Right atrium auricular region (tissue), 2 donors: ENCODE results near the gene ZNF521. TPM values are rescaled to one million over a fixed set of nuclear protein-coding genes. Genes with fewer than 3 reads are reported as not detected.

Experiments used
- DNase-seq: peaks from one replicate; pipeline ENCODE4 v3.0.0-alpha.2; 2019; ENCODE audit warnings: low spot score
- H3K27ac ChIP-seq, 2 donors: fragments of 200-600 bp; sonication (generic); 1 replicate in 1 of 2; 2 replicates in 1 of 2; pipeline ENCODE4 v1.5.1; 2016 to 2019
- H3K27me3 ChIP-seq, 2 donors: fragments of 200-600 bp; sonication (generic); one replicate each; pipeline versions ENCODE4 v1.5.1 to v1.6.0; 2017 to 2019
- H3K36me3 ChIP-seq: fragments of 200-600 bp; sonication (generic); one replicate; pipeline ENCODE4 v1.5.1; 2016
- H3K4me1 ChIP-seq, 2 donors: fragments of 200-600 bp; sonication (generic); one replicate each; pipeline versions ENCODE4 v1.5.1 to v1.6.0; 2017 to 2019
- H3K4me3 ChIP-seq, 2 donors: fragments of 200-600 bp; sonication (generic); 1 replicate in 1 of 2; 2 replicates in 1 of 2; pipeline ENCODE4 v1.5.1; 2017 to 2019; ENCODE audit warnings: mild to moderate bottlenecking in 1 of 2, moderate library complexity in 1 of 2
- H3K9me3 ChIP-seq, 2 donors: fragments of 200-600 bp; sonication (generic); one replicate each; pipeline ENCODE4 v1.5.1; 2019
- CTCF ChIP-seq, 2 donors: fragments of 200-600 bp; sonication (generic); IDR thresholded peaks; one replicate each; pipeline ENCODE4 v1.5.1; 2019; ENCODE audit warnings: antibody characterized with exemption in 2 of 2
- total RNA-seq, 2 donors: library from RNA; depleted of rRNA; stranded (reverse); fragments of >200 nt; gene quantifications; one replicate each; pipeline ENCODE4 v1.1.0, GENCODE V29; 2016

Gene ZNF521
- total RNA-seq, 2 donors from 2014 or later = 36.1 to 37.5 TPM

- H3K36me3 ChIP-seq = no peaks in the 10 kb centered on the region
- H3K27ac ChIP-seq = no peak overlapping the region
- no peak overlapping the region for H3K4me3 ChIP-seq
- no peak for DNase-seq
- H3K4me1 ChIP-seq = peaks cover 0 to 17% of the 10 kb centered on the region in 2 donors
- no peaks in the 10 kb centered on the region for H3K27me3 ChIP-seq
- no peak for TF ChIP-seq CTCF (IDR thresholded peaks at IDR 0.05)
- no peaks in the 10 kb centered on the region for H3K9me3 ChIP-seq
Observed at GRCh38 chr18:25308381-25308780, 43.6 kb downstream of the ZNF521 start.

- Histone ChIP-seq H3K27me3 (no peaks in the 10 kb centered on the region), H3K4me1 (peaks cover 0 to 17% of the 10 kb centered on the region in 2 donors), H3K36me3 (no peaks in the 10 kb centered on the region), H3K27ac (no peak overlapping the region), H3K4me3 (no peak overlapping the region), H3K9me3 (no peaks in the 10 kb centered on the region)
- DNase-seq = no peak
- no peak for TF ChIP-seq CTCF (IDR thresholded peaks at IDR 0.05)
Observed at GRCh38 chr18:25307192-25307591, 44.8 kb downstream of the ZNF521 start.

DNA sequence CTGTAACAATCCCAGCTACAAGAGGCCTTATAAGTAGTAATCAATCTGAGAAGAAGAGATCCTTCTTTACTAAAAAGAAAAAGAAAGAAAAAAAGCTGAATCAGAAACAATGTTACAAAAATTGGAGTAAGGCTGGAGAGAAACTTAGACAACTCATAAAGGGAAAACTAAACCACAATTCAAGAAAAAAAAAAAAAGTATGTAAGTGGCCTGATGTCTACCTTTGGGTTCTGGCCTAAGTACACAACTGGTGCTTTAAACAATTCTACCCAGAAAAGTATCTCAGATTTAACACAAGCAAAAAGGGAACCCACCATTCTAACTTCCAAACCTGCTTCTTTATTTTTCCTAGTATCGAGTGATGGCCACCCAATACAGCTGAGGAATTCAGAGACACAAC is 45.3 kb downstream of the ZNF521 start:
- DNase-seq = no peak
- Histone ChIP-seq H3K27ac (no peak overlapping the region), H3K27me3 (no peaks in the 10 kb centered on the region), H3K4me3 (no peak overlapping the region), H3K9me3 (no peaks in the 10 kb centered on the region), H3K36me3 (no peaks in the 10 kb centered on the region), H3K4me1 (peaks cover 0 to 17% of the 10 kb centered on the region in 2 donors)
- no peak for TF ChIP-seq CTCF (IDR thresholded peaks at IDR 0.05)

GRCh38 chr18:25305584-25305983 is 46.4 kb downstream of the ZNF521 start:
- no peak for TF ChIP-seq CTCF (IDR thresholded peaks at IDR 0.05)

GRCh38 chr18:25300492-25300891 is 51.5 kb downstream of the ZNF521 start:
- Histone ChIP-seq H3K4me3 (no peak overlapping the region), H3K9me3 (no peaks in the 10 kb centered on the region), H3K4me1 (peaks cover 0 to 22% of the 10 kb centered on the region in 2 donors), H3K27ac (no peak overlapping the region), H3K36me3 (no peaks in the 10 kb centered on the region), H3K27me3 (no peaks in the 10 kb centered on the region)
- no peak for DNase-seq
- TF ChIP-seq CTCF (IDR thresholded peaks at IDR 0.05) = no peak

More at GRCh38 chr18:25305584-25305983, 46.4 kb downstream of the ZNF521 start:
- DNase-seq = no peak
- H3K9me3 ChIP-seq = no peaks in the 10 kb centered on the region
- no peaks in the 10 kb centered on the region for H3K36me3 ChIP-seq
- peaks cover 0 to 17% of the 10 kb centered on the region in 2 donors for H3K4me1 ChIP-seq
- H3K4me3 ChIP-seq = no peak overlapping the region
- no peaks in the 10 kb centered on the region for H3K27me3 ChIP-seq
- no peak overlapping the region for H3K27ac ChIP-seq
